GM12875 (cell line): Measurements from ENCODE around the gene PKIB.

Source experiments
- H3K4me3 ChIP-seq: one replicate; pipeline ENCODE4 v1.5.1; 2011; ENCODE audit warnings: low read depth, low read length, control low read depth
- TF ChIP-seq, protein P1 (sequence below): IDR thresholded peaks from 2 replicates; pipeline ENCODE4 v1.5.1; 2011; ENCODE audit warnings: low read depth, mild to moderate bottlenecking, control low read depth, inconsistent platforms, low read length, moderate library complexity, borderline replicate concordance; ENCODE audit not compliant: insufficient read depth

The PKIB gene

DNA sequence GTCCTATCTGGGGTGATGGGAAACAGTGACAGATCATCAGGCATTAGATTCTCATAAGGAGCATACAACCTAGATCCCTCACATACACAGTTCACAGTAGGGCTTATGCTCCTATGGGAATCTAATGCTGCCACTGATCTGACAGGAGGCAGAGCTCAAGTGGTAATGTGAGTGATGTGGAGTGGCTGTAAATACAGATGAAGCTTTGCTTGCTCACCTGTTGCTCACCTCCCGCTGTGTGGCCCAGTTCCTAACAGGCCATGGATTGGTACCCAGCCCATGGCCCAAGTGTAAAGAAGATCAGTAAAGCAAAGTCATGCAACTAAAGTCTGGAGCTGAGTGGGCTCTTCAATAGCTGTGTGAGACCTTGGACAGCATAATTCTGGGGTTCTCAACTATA is 65.9 kb downstream of the PKIB start:
- no peak overlapping the region for H3K4me3 ChIP-seq
- TF ChIP-seq, protein P1, sequence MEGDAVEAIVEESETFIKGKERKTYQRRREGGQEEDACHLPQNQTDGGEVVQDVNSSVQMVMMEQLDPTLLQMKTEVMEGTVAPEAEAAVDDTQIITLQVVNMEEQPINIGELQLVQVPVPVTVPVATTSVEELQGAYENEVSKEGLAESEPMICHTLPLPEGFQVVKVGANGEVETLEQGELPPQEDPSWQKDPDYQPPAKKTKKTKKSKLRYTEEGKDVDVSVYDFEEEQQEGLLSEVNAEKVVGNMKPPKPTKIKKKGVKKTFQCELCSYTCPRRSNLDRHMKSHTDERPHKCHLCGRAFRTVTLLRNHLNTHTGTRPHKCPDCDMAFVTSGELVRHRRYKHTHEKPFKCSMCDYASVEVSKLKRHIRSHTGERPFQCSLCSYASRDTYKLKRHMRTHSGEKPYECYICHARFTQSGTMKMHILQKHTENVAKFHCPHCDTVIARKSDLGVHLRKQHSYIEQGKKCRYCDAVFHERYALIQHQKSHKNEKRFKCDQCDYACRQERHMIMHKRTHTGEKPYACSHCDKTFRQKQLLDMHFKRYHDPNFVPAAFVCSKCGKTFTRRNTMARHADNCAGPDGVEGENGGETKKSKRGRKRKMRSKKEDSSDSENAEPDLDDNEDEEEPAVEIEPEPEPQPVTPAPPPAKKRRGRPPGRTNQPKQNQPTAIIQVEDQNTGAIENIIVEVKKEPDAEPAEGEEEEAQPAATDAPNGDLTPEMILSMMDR: no peak

GRCh38 chr6:122676688-122677087 is 66.5 kb downstream of the PKIB start:
- TF ChIP-seq, protein P1: no peak
- no peak overlapping the region for H3K4me3 ChIP-seq

- TF ChIP-seq, protein P1: no peak
- no peak overlapping the region for H3K4me3 ChIP-seq
Measured at GRCh38 chr6:122677406-122677805, 67.2 kb downstream of the PKIB start.

- H3K4me3 ChIP-seq: no peak overlapping the region
- TF ChIP-seq, protein P1: no peak
Measured at GRCh38 chr6:122678841-122679240, 68.6 kb downstream of the PKIB start.

DNA sequence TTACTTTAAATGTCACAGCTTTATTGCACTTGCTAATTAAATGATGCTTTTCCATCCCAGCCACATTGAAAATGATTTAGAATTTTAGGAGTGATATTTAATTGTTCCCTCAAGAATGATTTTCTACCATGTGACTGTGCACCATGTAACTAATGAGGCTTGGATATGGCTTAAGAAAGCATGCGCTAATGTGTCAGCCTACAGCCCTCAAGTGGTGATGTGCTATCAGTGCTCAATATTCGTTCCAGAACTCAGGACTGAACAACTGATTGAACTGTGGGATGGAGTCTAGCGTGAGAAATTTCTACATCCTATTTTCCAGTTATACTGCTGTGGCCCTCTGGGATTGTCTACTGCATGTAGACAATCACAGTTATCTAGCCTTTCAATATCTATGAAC is 71.5 kb downstream of the PKIB start:
- no peak overlapping the region for H3K4me3 ChIP-seq
- TF ChIP-seq, protein P1: no peak

- H3K4me3 ChIP-seq: no peak overlapping the region
- TF ChIP-seq, protein P1: no peak
Measured at GRCh38 chr6:122683989-122684651, 73.9 kb downstream of the PKIB start.

DNA sequence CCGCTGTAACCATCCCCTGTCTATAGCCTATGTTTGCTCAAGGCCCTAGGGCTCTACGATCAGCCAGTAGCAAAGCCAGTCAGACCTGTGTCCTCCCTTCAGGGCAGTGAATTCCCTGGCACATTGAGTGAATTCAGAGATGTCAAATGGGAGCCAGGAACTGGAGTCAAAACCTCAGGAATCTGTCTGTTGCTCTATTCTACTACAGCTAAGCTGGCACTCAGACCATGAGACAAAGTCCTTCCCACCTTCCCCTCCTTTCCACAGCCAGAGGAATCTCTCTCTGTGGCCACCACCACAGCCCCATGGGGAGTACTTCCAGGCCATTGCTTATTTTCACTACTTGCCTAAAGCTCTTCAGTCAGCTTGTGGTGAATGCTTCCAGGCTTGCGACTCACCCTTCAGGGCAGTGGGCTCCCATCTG is 82.0 kb downstream of the PKIB start:
- TF ChIP-seq, protein P1: no peak
- H3K4me3 ChIP-seq: no peak overlapping the region
